Sigmoid colon (tissue), 7 donors: Measurements from ENCODE around the gene RALY. TPM values are rescaled to one million over a fixed set of nuclear protein-coding genes. Genes with fewer than 3 reads are reported as not detected.

ENCODE experiments used
- DNase-seq: peaks from one replicate; pipeline ENCODE4 v3.0.0-alpha.2; 2019
- H3K27ac ChIP-seq, 4 donors: fragments of 200-600 bp; sonication (generic); one replicate each; pipeline ENCODE4 v1.5.1; 2016 to 2019; ENCODE audit warnings: mild to moderate bottlenecking in 1 of 4
- H3K27me3 ChIP-seq, 3 donors: fragments of 200-600 bp; sonication (generic); one replicate each; pipeline ENCODE4 v1.5.1; 2019; ENCODE audit warnings: mild to moderate bottlenecking in 1 of 3
- H3K36me3 ChIP-seq, 4 donors: fragments of 200-600 bp; sonication (generic); one replicate each; pipeline ENCODE4 v1.5.1; 2016 to 2019
- H3K4me1 ChIP-seq, 4 donors: fragments of 200-600 bp; sonication (generic); one replicate each; pipeline ENCODE4 v1.5.1; 2017 to 2019
- H3K4me3 ChIP-seq, 4 donors: fragments of 200-600 bp; sonication (generic); one replicate each; pipeline ENCODE4 v1.5.1; 2017 to 2019; ENCODE audit warnings: mild to moderate bottlenecking in 2 of 4, moderate library complexity in 1 of 4
- H3K9me3 ChIP-seq, 4 donors: fragments of 200-600 bp in 3 of 4; sonication (generic) in 3 of 4; one replicate each; pipeline versions ENCODE4 v1.5.1 to v1.6.1; 2013 to 2019
- CTCF ChIP-seq, 4 experiments: fragments of 450-650 bp in 3 of 4; fragments of 200-600 bp in 1 of 4; IDR thresholded peaks; one replicate each; pipeline ENCODE4 v1.5.1; 2016 to 2019; ENCODE audit warnings: antibody characterized with exemption in 4 of 4, mild to moderate bottlenecking in 3 of 4, moderate library complexity in 2 of 4
- EP300 ChIP-seq, 4 donors: sonication (generic); formaldehyde crosslinking; IDR thresholded peaks; one replicate each; pipeline ENCODE4 v1.6.1; 2017; ENCODE audit warnings: antibody characterized with exemption in 4 of 4
- POLR2A ChIP-seq, 2 donors: fragments of 450-650 bp; IDR thresholded peaks; one replicate each; pipeline ENCODE4 v1.6.1; 2016; ENCODE audit warnings: antibody characterized with exemption in 2 of 2, mild to moderate bottlenecking in 2 of 2, moderate library complexity in 2 of 2
- POLR2AphosphoS5 ChIP-seq, 4 donors: sonication (generic); formaldehyde crosslinking; IDR thresholded peaks; one replicate each; pipeline ENCODE4 v1.6.1; 2017; ENCODE audit warnings: antibody characterized with exemption in 4 of 4
- WGBS, 2 donors: extraction: QIAGEN DNeasy Blood & Tissue Kit; methylation state at CpG; one replicate each; pipeline ENCODE4 v1.1.7; 2013; 5-methylcytosine and 5-hydroxymethylcytosine counted together
- intact Hi-C: fragments of 100-400 bp; cut with DNase I; formaldehyde crosslinking; loops from one replicate; pipeline ENCODE4 v1.15.1; 2023
- polyA plus RNA-seq, 3 donors: library from polyadenylated mRNA; stranded (reverse); fragments of 200-250 nt; gene quantifications; one replicate each; pipeline ENCODE4 v1.2.3, GENCODE V29; 2013
- total RNA-seq, 4 donors: library from RNA; depleted of rRNA; stranded (reverse); fragments of >200 nt; gene quantifications; one replicate each; pipeline ENCODE4 v1.1.0, GENCODE V29; 2016
- donor health status: healthy with polysubstance abuse.
- donor health status: Bipolar disorder and iron deficiency.
- donor health status: healthy.

RALY gene
- total and polyA plus RNA-seq, 7 donors: 75.1 to 233 (median 94.5) TPM

GRCh38 chr20:34014878-34015277, 21.2 kb downstream of the RALY start:
- intact Hi-C loops: no loop called here
- WGBS, 2 donors: 50 to 70% methylated on average over 1 of the region's 1 CpG
- Histone ChIP-seq H3K36me3 (no peaks in the 10 kb centered on the region), H3K27ac (no peak overlapping the region), H3K9me3 (no peaks in the 10 kb centered on the region), H3K4me3 (no peak overlapping the region), H3K4me1 (peaks cover 0 to 87% (median 67%) of the 10 kb centered on the region in 4 donors), H3K27me3 (no peaks in the 10 kb centered on the region)
- TF ChIP-seq POLR2A (IDR thresholded peaks at IDR 0.05) (no peak), POLR2AphosphoS5 (IDR thresholded peaks at IDR 0.05) (no peak), EP300 (IDR thresholded peaks at IDR 0.05) (no peak), CTCF (IDR thresholded peaks at IDR 0.05) (no peak)
- DNase-seq: no peak

- WGBS, 2 donors: 76 to 83% methylated on average over 6 of the region's 6 CpGs
- peaks cover 0 to 80% (median 59%) of the 10 kb centered on the region in 4 donors for H3K4me1 ChIP-seq
- no peaks in the 10 kb centered on the region for H3K9me3 ChIP-seq
- H3K27ac ChIP-seq: no peak overlapping the region
- no peaks in the 10 kb centered on the region for H3K27me3 ChIP-seq
- TF ChIP-seq EP300 (IDR thresholded peaks at IDR 0.05): no peak
- no peak for TF ChIP-seq POLR2A (IDR thresholded peaks at IDR 0.05)
- TF ChIP-seq CTCF (IDR thresholded peaks at IDR 0.05): no peak
- TF ChIP-seq POLR2AphosphoS5 (IDR thresholded peaks at IDR 0.05): no peak
- intact Hi-C loops: no loop called here
- H3K36me3 ChIP-seq: no peaks in the 10 kb centered on the region
- no peak overlapping the region for H3K4me3 ChIP-seq
- no peak for DNase-seq
These were observed 22.0 kb downstream of the RALY start for GRCh38 chr20:34015401-34016335.

DNA sequence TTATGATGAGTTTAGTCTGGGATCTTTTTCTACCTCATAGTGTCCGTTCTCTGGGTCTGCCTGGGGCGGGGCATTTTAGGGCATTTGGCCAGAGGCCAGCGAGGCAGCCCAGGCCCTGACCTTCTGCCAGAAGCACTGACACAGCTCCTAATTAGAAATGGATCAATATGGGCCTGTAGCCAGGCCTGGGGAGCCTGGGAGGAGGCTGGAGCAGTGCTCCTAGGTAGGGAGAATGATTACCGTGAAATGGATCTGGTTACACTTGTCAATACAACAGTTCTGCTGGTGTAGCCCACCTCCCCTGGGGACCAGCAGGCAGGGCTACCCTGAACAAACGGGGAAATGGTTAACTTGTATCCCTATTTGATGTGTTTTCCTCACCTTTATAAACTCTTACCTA, 23.0 kb downstream of the RALY start:
- Histone ChIP-seq H3K4me3 (no peak overlapping the region), H3K36me3 (no peaks in the 10 kb centered on the region), H3K9me3 (no peaks in the 10 kb centered on the region), H3K4me1 (peaks cover 0 to 71% (median 53%) of the 10 kb centered on the region in 4 donors), H3K27me3 (no peaks in the 10 kb centered on the region), H3K27ac (no peak overlapping the region)
- intact Hi-C loops: no loop called here
- TF ChIP-seq CTCF (IDR thresholded peaks at IDR 0.05) (no peak), POLR2A (IDR thresholded peaks at IDR 0.05) (no peak), EP300 (IDR thresholded peaks at IDR 0.05) (no peak), POLR2AphosphoS5 (IDR thresholded peaks at IDR 0.05) (no peak)
- no peak for DNase-seq
- WGBS, 2 donors: 40 to 76% methylated on average over 5 of the region's 5 CpGs

DNA sequence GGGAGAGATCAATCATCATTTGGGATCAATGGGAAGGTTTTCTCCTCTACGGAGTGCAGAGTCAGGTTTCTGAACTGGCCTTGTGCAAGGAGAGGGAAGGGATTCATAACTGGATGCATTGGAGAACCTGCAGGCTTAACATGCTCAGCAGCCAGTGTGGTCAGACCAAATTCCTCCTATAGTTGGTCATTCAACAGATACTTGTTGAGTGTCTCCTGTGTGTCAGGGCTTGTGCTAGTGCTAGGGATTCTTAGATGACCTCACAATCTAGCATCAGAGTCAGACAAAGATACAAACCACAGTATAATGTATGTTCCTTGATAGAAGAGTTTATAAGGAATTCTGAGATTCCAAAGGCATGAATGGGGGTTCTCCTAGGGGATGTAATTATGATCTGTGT, 23.9 kb downstream of the RALY start:
- no peaks in the 10 kb centered on the region for H3K9me3 ChIP-seq
- no peak for TF ChIP-seq POLR2AphosphoS5 (IDR thresholded peaks at IDR 0.05)
- no peak for TF ChIP-seq POLR2A (IDR thresholded peaks at IDR 0.05)
- no peak for TF ChIP-seq EP300 (IDR thresholded peaks at IDR 0.05)
- no peak for TF ChIP-seq CTCF (IDR thresholded peaks at IDR 0.05)
- H3K4me3 ChIP-seq: no peak overlapping the region
- H3K4me1 ChIP-seq: peaks cover 0 to 69% (median 47%) of the 10 kb centered on the region in 4 donors
- WGBS, 2 donors: 96 to 100% methylated on average over 1 of the region's 1 CpG
- H3K27me3 ChIP-seq: no peaks in the 10 kb centered on the region
- H3K27ac ChIP-seq: no peak overlapping the region
- intact Hi-C loops: no loop called here
- H3K36me3 ChIP-seq: no peaks in the 10 kb centered on the region
- DNase-seq: no peak
